ENCODE measurements around the gene TMEM47. TPM values are rescaled to one million over a fixed set of nuclear protein-coding genes. Genes with fewer than 3 reads are reported as not detected.
A peak's percentile ranks its signal among the peaks of the same experiment; 100 is the strongest.

The TMEM47 gene
- total and polyA plus RNA-seq, 9 donors, result 15.4 to 49.2 (median 28.0) TPM

GRCh38 chrX:34653811-34654210, 3.3 kb downstream of the TMEM47 start:
- no peaks in the 10 kb centered on the region for H3K36me3 ChIP-seq
- 48 to 53% (median 49%) methylated on average over 6 of the region's 6 CpGs for WGBS, 3 donors
- H3K4me1 ChIP-seq (ENCODE audit: insufficient read depth), result no peaks in the 10 kb centered on the region
- H3K27ac ChIP-seq, result peak overlapping the region in 1 of 2 donors; percentile 23
- no peaks in the 10 kb centered on the region for H3K27me3 ChIP-seq
- TF ChIP-seq CTCF (IDR thresholded peaks at IDR 0.05), result no peak
- no peak for TF ChIP-seq EP300 (IDR thresholded peaks at IDR 0.05)
- TF ChIP-seq POLR2A (IDR thresholded peaks at IDR 0.05), result no peak
- intact Hi-C loops (cut with DNase I), result no loop called here
- no peak for DNase-seq
- H3K9me3 ChIP-seq, result no peaks in the 10 kb centered on the region
- peak overlapping the region; percentile 24 for H3K4me3 ChIP-seq

- Histone ChIP-seq H3K4me1 (ENCODE audit: insufficient read depth) (no peaks in the 10 kb centered on the region), H3K4me3 (no peak overlapping the region), H3K36me3 (no peaks in the 10 kb centered on the region), H3K9me3 (no peaks in the 10 kb centered on the region), H3K27ac (no peak overlapping the region), H3K27me3 (no peaks in the 10 kb centered on the region)
- TF ChIP-seq POLR2A (IDR thresholded peaks at IDR 0.05), result no peak
- TF ChIP-seq CTCF (IDR thresholded peaks at IDR 0.05), result no peak
- TF ChIP-seq EP300 (IDR thresholded peaks at IDR 0.05), result no peak
- DNase-seq, result no peak
- 48 to 80% (median 55%) methylated on average over 2 of the region's 2 CpGs for WGBS, 3 donors
- intact Hi-C loops (cut with DNase I), result no loop called here
Measured at GRCh38 chrX:34642849-34643248, 14.2 kb downstream of the TMEM47 start.

- TF ChIP-seq CTCF (IDR thresholded peaks at IDR 0.05), result peak in 1 of 3 donors; percentile 23
- TF ChIP-seq POLR2A (IDR thresholded peaks at IDR 0.05), result no peak
- no peak for TF ChIP-seq EP300 (IDR thresholded peaks at IDR 0.05)
- Histone ChIP-seq H3K4me3 (no peak overlapping the region), H3K36me3 (no peaks in the 10 kb centered on the region), H3K4me1 (ENCODE audit: insufficient read depth) (no peaks in the 10 kb centered on the region), H3K27ac (no peak overlapping the region), H3K9me3 (no peaks in the 10 kb centered on the region), H3K27me3 (no peaks in the 10 kb centered on the region)
- intact Hi-C loops (cut with DNase I), result no loop called here
- WGBS, 3 donors, result 32 to 45% (median 41%) methylated on average over 1 of the region's 1 CpG
- no peak for DNase-seq
Measured at GRCh38 chrX:34638116-34638515, 19.0 kb downstream of the TMEM47 start.

GRCh38 chrX:34634349-34634748, 22.7 kb downstream of the TMEM47 start:
- no peaks in the 10 kb centered on the region for H3K36me3 ChIP-seq
- H3K9me3 ChIP-seq, result no peaks in the 10 kb centered on the region
- H3K4me3 ChIP-seq, result no peak overlapping the region
- intact Hi-C loops (cut with DNase I), result no loop called here
- no peak for DNase-seq
- TF ChIP-seq POLR2A (IDR thresholded peaks at IDR 0.05) (no peak), CTCF (IDR thresholded peaks at IDR 0.05) (no peak), EP300 (IDR thresholded peaks at IDR 0.05) (no peak)
- H3K27me3 ChIP-seq, result no peaks in the 10 kb centered on the region
- 20 to 39% (median 31%) methylated on average over 2 of the region's 2 CpGs for WGBS, 3 donors
- no peaks in the 10 kb centered on the region for H3K4me1 ChIP-seq (ENCODE audit: insufficient read depth)
- H3K27ac ChIP-seq, result no peak overlapping the region
